ENCODE results near the gene EPB41L4A. TPM values are rescaled to one million over a fixed set of nuclear protein-coding genes. Genes with fewer than 3 reads are reported as not detected.

EPB41L4A gene
- total and polyA plus RNA-seq, 2 experiments from 2014 or later, result 0.11 to 0.76 TPM

DNA sequence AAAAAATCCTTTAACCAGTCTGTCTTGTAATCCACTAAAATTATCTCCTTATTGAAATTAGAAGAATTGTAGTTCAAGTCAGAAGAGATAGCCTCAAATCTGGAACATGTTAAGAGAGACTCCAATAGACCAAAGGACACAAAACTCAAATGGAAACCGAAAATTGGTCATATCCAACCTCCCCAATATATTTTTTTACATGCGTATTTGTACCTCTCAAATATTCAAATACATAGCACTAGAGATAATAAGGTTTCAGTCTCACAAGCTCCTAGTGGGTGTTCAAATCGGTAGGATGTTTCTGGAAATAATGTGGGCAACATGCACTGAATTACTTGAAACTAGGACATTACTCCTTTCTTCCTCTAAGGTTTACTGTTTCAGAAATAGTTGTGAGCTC, 33.5 kb downstream of the EPB41L4A start:
- Histone ChIP-seq H3K79me2 (ENCODE audit: insufficient read depth) (no peaks in the 10 kb centered on the region), H3K9me3 (ENCODE audit: low read depth) (no peaks in the 10 kb centered on the region), H3K9ac (no peak overlapping the region), H3K9me2 (ENCODE audit: insufficient read depth) (no peaks in the 10 kb centered on the region), H3K27me3 (replicated peaks; ENCODE audit: insufficient read depth) (no peaks in the 10 kb centered on the region), H3K4me2 (ENCODE audit: unreplicated experiment) (no peak overlapping the region), H2AFZ (no peak overlapping the region), H3K36me3 (ENCODE audit: low read depth) (no peaks in the 10 kb centered on the region), H4K20me1 (ENCODE audit: insufficient read depth) (no peaks in the 10 kb centered on the region), H3K4me1 (ENCODE audit: insufficient read depth) (no peaks in the 10 kb centered on the region), H3K27ac (no peak overlapping the region), H3F3A (ENCODE audit: insufficient read depth) (no peaks in the 10 kb centered on the region), H3K4me3 (no peak overlapping the region)
- no peak for DNase-seq
- TF ChIP-seq EZH2phosphoT487 (IDR thresholded peaks at IDR 0.05; ENCODE audit: insufficient read depth, low read depth) (no peak), EZH2 (IDR thresholded peaks at IDR 0.05; ENCODE audit: insufficient read depth, poor library complexity, severe bottlenecking) (no peak)
- WGBS, 2 experiments (ENCODE audit: low coverage in 1 of 2, low lambda C conversion rate in 2 of 2, missing lambda C conversion rate in 2 of 2), result 62 to 66% methylated on average over 3 of the region's 3 CpGs
- in situ Hi-C loops (cut with MboI), result no loop called here

DNA sequence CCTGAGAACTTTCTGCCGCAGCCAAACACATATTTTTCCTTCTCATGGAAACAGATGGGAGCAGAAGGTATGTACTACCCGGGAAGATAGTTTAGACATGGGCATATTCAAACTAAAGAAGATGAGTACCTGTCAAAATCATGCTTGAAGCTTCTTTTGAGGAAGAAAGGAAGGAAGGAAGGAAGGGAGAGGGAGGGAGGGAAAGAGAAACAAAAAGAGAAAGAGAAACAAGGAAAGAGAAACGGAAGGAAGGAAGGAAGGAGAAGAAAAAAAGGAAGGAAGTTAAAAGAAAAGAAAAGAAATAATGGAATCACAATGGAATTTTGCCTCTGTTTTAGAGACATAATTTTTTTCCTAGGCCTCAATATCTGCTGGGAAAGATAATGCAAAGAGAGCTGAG, 34.6 kb downstream of the EPB41L4A start:
- Histone ChIP-seq H3K4me1 (ENCODE audit: insufficient read depth) (no peaks in the 10 kb centered on the region), H3K9ac (no peak overlapping the region), H3K9me3 (ENCODE audit: low read depth) (no peaks in the 10 kb centered on the region), H3K27ac (no peak overlapping the region), H4K20me1 (ENCODE audit: insufficient read depth) (no peaks in the 10 kb centered on the region), H3F3A (ENCODE audit: insufficient read depth) (no peaks in the 10 kb centered on the region), H3K36me3 (ENCODE audit: low read depth) (no peaks in the 10 kb centered on the region), H3K79me2 (ENCODE audit: insufficient read depth) (no peaks in the 10 kb centered on the region), H3K27me3 (replicated peaks; ENCODE audit: insufficient read depth) (no peaks in the 10 kb centered on the region), H3K9me2 (ENCODE audit: insufficient read depth) (no peaks in the 10 kb centered on the region), H3K4me2 (ENCODE audit: unreplicated experiment) (no peak overlapping the region), H3K4me3 (no peak overlapping the region), H2AFZ (no peak overlapping the region)
- in situ Hi-C loops (cut with MboI), result no loop called here
- no peak for TF ChIP-seq EZH2phosphoT487 (IDR thresholded peaks at IDR 0.05; ENCODE audit: insufficient read depth, low read depth)
- no peak for TF ChIP-seq EZH2 (IDR thresholded peaks at IDR 0.05; ENCODE audit: insufficient read depth, poor library complexity, severe bottlenecking)
- DNase-seq, result no peak
- 44 to 58% methylated on average over 2 to 3 of the region's 3 CpGs for WGBS, 2 experiments (ENCODE audit: low coverage in 1 of 2, low lambda C conversion rate in 2 of 2, missing lambda C conversion rate in 2 of 2)

DNA sequence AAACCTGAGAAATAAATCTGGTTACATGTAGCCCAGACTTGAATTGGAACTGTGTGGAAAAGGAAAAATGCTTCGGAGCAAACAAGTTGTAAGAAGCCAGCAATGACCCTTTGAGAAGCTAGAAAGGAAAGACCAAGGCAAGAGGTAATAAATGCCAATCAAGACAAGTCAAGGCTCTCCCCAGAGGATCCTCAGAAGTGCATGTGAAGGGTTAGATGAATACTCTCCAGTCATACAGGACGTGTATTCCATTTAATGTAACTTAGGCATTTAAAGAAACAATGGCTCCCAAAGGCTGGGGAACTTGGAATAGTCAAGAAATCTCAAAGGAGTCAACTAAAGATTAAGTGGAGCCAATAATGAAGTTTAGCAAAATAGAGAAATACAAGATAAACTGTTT, 36.2 kb downstream of the EPB41L4A start:
- TF ChIP-seq EZH2 (IDR thresholded peaks at IDR 0.05; ENCODE audit: insufficient read depth, poor library complexity, severe bottlenecking) (no peak), EZH2phosphoT487 (IDR thresholded peaks at IDR 0.05; ENCODE audit: insufficient read depth, low read depth) (no peak)
- 37 to 41% methylated on average over 2 of the region's 2 CpGs for WGBS, 2 experiments (ENCODE audit: low coverage in 1 of 2, low lambda C conversion rate in 2 of 2, missing lambda C conversion rate in 2 of 2)
- Histone ChIP-seq H3K4me1 (ENCODE audit: insufficient read depth) (no peaks in the 10 kb centered on the region), H4K20me1 (ENCODE audit: insufficient read depth) (no peaks in the 10 kb centered on the region), H3K4me2 (ENCODE audit: unreplicated experiment) (no peak overlapping the region), H3K4me3 (no peak overlapping the region), H3K9me3 (ENCODE audit: low read depth) (no peaks in the 10 kb centered on the region), H3F3A (ENCODE audit: insufficient read depth) (no peaks in the 10 kb centered on the region), H3K9me2 (ENCODE audit: insufficient read depth) (no peaks in the 10 kb centered on the region), H3K27me3 (replicated peaks; ENCODE audit: insufficient read depth) (no peaks in the 10 kb centered on the region), H3K9ac (no peak overlapping the region), H2AFZ (no peak overlapping the region), H3K79me2 (ENCODE audit: insufficient read depth) (no peaks in the 10 kb centered on the region), H3K36me3 (ENCODE audit: low read depth) (no peaks in the 10 kb centered on the region), H3K27ac (no peak overlapping the region)
- no peak for DNase-seq
- in situ Hi-C loops (cut with MboI), result no loop called here

- Histone ChIP-seq H2AFZ (no peak overlapping the region), H3K36me3 (ENCODE audit: low read depth) (no peaks in the 10 kb centered on the region), H3K79me2 (ENCODE audit: insufficient read depth) (no peaks in the 10 kb centered on the region), H3K27ac (no peak overlapping the region), H3K27me3 (replicated peaks; ENCODE audit: insufficient read depth) (no peaks in the 10 kb centered on the region), H4K20me1 (ENCODE audit: insufficient read depth) (no peaks in the 10 kb centered on the region), H3K9ac (no peak overlapping the region), H3K9me2 (ENCODE audit: insufficient read depth) (no peaks in the 10 kb centered on the region), H3F3A (ENCODE audit: insufficient read depth) (no peaks in the 10 kb centered on the region), H3K4me2 (ENCODE audit: unreplicated experiment) (no peak overlapping the region), H3K9me3 (ENCODE audit: low read depth) (no peaks in the 10 kb centered on the region), H3K4me1 (ENCODE audit: insufficient read depth) (no peaks in the 10 kb centered on the region), H3K4me3 (no peak overlapping the region)
- TF ChIP-seq EZH2 (IDR thresholded peaks at IDR 0.05; ENCODE audit: insufficient read depth, poor library complexity, severe bottlenecking) (no peak), EZH2phosphoT487 (IDR thresholded peaks at IDR 0.05; ENCODE audit: insufficient read depth, low read depth) (no peak)
- in situ Hi-C loops (cut with MboI), result no loop called here
- WGBS, 2 experiments (ENCODE audit: low coverage in 1 of 2, low lambda C conversion rate in 2 of 2, missing lambda C conversion rate in 2 of 2), result 19 to 23% methylated on average over 3 of the region's 3 CpGs
- no peak for DNase-seq
These were observed 37.6 kb downstream of the EPB41L4A start for GRCh38 chr5:112381521-112381920.

All from GM23248 (cell line).